Right cardiac atrium (tissue), 5 donors: Measurements from ENCODE around the gene CEACAM16. TPM values are rescaled to one million over a fixed set of nuclear protein-coding genes. Genes with fewer than 3 reads are reported as not detected.
"Not testable (repeated sequence)": the region's sequence is repeated elsewhere in the genome, so short reads cannot be mapped to it uniquely, and the experiment has no call there.

Experiments
- ATAC-seq, 2 donors: fragments of 200-7000 bp; cut with Tn5 transposase; one replicate each; pipeline versions ENCODE4 v1.8.0 to v1.9.1; 2020; ENCODE audit warnings: moderate library complexity in 2 of 2, mild to moderate bottlenecking in 1 of 2
- DNase-seq, 3 donors: peaks; one replicate each; pipeline ENCODE4 v3.0.0-alpha.2; 2020
- H3K27ac ChIP-seq: one replicate; pipeline ENCODE4 v1.5.1; 2013; ENCODE audit warnings: mild to moderate bottlenecking, low read length, control low read depth, moderate library complexity
- H3K27me3 ChIP-seq: one replicate; pipeline ENCODE4 v1.6.1; 2013; ENCODE audit not compliant: control insufficient read depth, insufficient read depth
- H3K4me1 ChIP-seq: one replicate; pipeline ENCODE4 v1.6.1; 2013; ENCODE audit warnings: low read length; ENCODE audit not compliant: control insufficient read depth, insufficient read depth
- H3K4me3 ChIP-seq: one replicate; pipeline ENCODE4 v1.5.1; 2013; ENCODE audit warnings: low read length, control low read depth
- H3K9me3 ChIP-seq: one replicate; pipeline ENCODE4 v1.6.1; 2013; ENCODE audit warnings: low read length; ENCODE audit not compliant: control insufficient read depth
- WGBS: extraction: QIAGEN DNeasy Blood & Tissue Kit; methylation state at CpG from one replicate; pipeline ENCODE4 v1.1.7; 2013; 5-methylcytosine and 5-hydroxymethylcytosine counted together
- intact Hi-C, 4 donors: fragments of 100-400 bp; cut with DNase I; formaldehyde crosslinking; loops; one replicate each; pipeline versions ENCODE4 v1.11.0 to v1.14.0; 2022 to 2023
- polyA plus RNA-seq: library from polyadenylated mRNA; stranded (reverse); fragments of 200-250 nt; gene quantifications from one replicate; pipeline ENCODE4 v1.2.3, GENCODE V29; 2013
- total RNA-seq, 4 donors: library from RNA; stranded (reverse); fragmentation: NEBNext Ultra II Directional; extraction: Animal tissue kit (Norgen Biotek cat#: 25700); gene quantifications; one replicate each; pipeline ENCODE4 v1.2.1, GENCODE V29; 2021
- donor health status: healthy with polysubstance abuse.
- donor health status: DM: no; HTN: yes; CAD: no.
- donor health status: DM: no; HTN: no; CAD: no.
- donor health status: DM: no; HTN: yes; CAD: no; lungs with severe emphysema.
- donor health status: DM: yes; HTN: yes; CAD: no.

The CEACAM16 gene
- total and polyA plus RNA-seq, 5 donors: not detected

DNA sequence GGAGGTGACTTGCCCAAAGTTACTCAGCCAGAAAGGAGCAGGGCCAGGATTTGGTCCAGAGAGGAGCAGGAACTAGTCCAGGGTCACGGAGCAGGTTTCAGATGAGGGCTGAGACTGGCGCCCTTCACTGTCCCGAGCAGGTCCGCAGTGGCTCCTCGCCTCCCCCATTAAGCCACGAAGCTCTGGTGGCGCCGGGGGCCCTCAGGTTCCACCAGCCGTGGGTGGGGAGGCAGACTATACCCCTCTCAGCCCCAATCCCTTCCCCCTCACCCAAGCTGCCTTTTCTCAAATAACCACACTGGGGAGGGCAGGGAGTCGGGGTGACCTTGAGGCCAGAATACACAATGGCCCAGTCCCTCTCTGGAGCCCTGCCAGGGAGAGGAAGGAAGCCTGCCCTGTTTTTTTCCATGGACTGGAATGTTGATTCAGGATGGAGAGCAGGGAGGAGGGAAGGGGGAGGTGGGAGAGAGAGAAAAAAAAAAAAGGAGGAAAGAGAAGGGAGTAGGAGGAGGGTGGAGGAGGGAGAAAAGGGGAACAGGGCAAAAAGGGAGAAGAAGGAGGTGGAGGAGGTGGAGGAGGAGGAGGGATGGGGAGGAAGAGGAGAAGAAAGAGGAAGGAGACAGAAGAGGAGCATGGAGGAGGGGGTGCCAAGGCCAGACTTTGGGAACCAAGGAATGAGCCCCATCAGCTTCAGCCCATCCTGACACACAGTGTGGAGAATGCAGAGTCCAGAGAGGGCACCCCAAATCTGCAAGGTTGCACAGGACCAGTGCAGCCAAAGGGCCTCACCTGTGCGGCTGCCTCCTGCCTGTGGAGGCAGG is 19.7 kb downstream of the CEACAM16 start:
- H3K27me3 ChIP-seq: no peaks in the 10 kb centered on the region
- intact Hi-C loops: no loop called here
- no peaks in the 10 kb centered on the region for H3K9me3 ChIP-seq
- WGBS: 23% methylated on average over 11 of the region's 11 CpGs
- DNase-seq (peak; percentile 89 to 94 (median 90)), ATAC-seq (peak; percentile 88 to 91)
- peak overlapping the region; percentile 0 for H3K4me3 ChIP-seq
- peak overlapping the region; percentile 61 for H3K27ac ChIP-seq
- H3K4me1 ChIP-seq: peaks cover 10% of the 10 kb centered on the region

DNA sequence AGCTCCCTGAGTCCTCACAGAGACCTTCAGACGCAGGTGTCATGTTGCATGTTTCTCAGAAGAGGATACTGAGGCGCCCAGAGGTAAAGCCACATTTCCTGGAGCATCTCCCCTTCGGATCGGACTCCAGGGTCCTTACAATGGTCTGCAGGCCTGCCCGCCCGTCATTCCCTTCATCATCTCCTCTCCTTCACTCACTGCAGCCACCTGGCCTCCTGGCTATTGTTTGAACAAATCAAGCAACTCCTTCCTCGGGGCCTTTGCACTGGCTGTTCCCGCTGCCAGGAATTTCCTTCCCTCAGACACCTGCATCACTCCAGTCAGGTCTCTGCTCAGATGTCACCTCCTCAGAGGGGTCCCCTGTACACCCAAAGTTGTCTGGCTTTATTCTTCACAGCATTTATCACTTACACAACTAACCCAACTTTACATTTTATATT is 20.3 kb downstream of the CEACAM16 start:
- Histone ChIP-seq H3K4me1 (peaks cover 14% of the 10 kb centered on the region), H3K27me3 (no peaks in the 10 kb centered on the region), H3K9me3 (no peaks in the 10 kb centered on the region), H3K27ac (no peak overlapping the region), H3K4me3 (no peak overlapping the region)
- WGBS: 82% methylated on average over 8 of the region's 8 CpGs
- ATAC-seq (no peak), DNase-seq (peak in 1 of 3 donors; percentile 42)
- intact Hi-C loops: no loop called here

DNA sequence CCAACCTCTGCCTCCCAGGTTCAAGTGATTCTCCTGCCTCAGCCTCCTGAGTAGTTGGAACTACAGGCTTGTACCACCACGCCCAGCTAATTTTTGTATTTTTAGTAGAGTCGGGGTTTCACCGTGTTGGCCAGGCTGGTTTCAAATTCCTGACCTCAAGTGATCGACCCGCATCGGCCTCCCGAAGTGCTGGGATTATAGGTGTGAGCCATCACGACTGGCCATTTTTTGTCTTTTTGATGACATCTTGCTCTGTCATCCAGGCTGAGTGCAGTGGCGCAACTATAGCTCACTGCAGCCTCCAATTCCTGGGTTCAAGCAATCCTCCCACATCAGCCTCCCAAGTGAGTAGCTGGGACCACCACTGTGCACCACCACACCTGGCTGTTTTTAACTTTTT is 21.4 kb downstream of the CEACAM16 start:
- H3K4me3 ChIP-seq, ATAC-seq, H3K27me3 ChIP-seq, H3K9me3 ChIP-seq, H3K27ac ChIP-seq: not testable (repeated sequence)
- 94% methylated on average over 9 of the region's 9 CpGs for WGBS
- peak in 1 of 3 donors; percentile 20 for DNase-seq
- H3K4me1 ChIP-seq: peaks cover 15% of the 10 kb centered on the region
- intact Hi-C loops: loop anchor here in 1 of 4 donors (5.0 kb wide), 1 partner anchor 52 kb away; no protein-coding TSS in a partner anchor

DNA sequence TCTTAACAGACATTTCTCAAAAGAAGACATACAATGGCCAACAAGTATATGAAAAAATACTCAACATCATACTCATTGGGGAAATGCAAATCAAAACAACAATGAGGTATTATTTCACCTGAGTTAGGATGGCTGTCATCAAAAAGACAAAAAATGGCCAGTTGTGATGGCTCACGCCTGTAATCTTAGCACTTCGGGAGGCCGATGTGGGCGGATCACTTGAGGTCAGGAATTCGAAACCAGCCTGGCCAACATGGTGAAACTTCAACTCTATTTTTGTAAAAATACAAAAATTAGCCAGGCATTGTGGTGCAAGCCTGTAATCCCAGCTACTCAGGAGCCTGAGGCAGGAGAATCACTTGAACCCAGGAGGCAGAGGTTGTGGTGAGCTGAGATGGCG is 22.0 kb downstream of the CEACAM16 start:
- 71% methylated on average over 6 of the region's 6 CpGs for WGBS
- no peak overlapping the region for H3K4me3 ChIP-seq
- H3K27me3 ChIP-seq: no peaks in the 10 kb centered on the region
- no peak overlapping the region for H3K27ac ChIP-seq
- no peak for ATAC-seq
- DNase-seq: peak in 1 of 3 donors; percentile 3
- intact Hi-C loops: loop anchor here in 1 of 4 donors (5.0 kb wide), 1 partner anchor 51 kb away; no protein-coding TSS in a partner anchor
- peaks cover 15% of the 10 kb centered on the region for H3K4me1 ChIP-seq
- no peaks in the 10 kb centered on the region for H3K9me3 ChIP-seq

DNA sequence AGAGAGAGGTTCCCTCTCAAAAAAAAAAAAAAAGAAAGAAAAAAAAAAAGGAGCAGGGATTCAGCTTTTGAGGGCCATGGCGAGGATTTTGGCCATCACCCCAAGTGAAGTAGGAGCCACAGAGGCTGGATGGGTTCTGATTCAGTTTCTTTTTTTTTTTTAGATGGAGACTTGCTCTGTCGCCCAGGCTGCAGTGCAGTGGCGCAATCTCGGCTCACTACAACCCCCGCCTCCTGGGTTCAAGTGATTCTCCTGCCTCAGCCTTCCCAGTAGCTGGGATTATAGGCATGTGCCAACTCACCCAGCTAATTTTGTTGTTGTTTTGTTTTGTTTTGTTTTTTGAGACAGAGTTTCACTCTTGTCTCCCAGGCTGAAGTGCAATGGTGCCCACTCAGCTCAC is 22.4 kb downstream of the CEACAM16 start:
- ATAC-seq, H3K4me3 ChIP-seq, H3K27me3 ChIP-seq, H3K27ac ChIP-seq, H3K9me3 ChIP-seq: not testable (repeated sequence)
- intact Hi-C loops: loop anchor here in 1 of 4 donors (5.0 kb wide), 1 partner anchor 51 kb away; no protein-coding TSS in a partner anchor
- peaks cover 15% of the 10 kb centered on the region for H3K4me1 ChIP-seq
- WGBS: 65% methylated on average over 5 of the region's 5 CpGs
- peak in 2 of 3 donors; percentile 61 to 73 for DNase-seq

DNA sequence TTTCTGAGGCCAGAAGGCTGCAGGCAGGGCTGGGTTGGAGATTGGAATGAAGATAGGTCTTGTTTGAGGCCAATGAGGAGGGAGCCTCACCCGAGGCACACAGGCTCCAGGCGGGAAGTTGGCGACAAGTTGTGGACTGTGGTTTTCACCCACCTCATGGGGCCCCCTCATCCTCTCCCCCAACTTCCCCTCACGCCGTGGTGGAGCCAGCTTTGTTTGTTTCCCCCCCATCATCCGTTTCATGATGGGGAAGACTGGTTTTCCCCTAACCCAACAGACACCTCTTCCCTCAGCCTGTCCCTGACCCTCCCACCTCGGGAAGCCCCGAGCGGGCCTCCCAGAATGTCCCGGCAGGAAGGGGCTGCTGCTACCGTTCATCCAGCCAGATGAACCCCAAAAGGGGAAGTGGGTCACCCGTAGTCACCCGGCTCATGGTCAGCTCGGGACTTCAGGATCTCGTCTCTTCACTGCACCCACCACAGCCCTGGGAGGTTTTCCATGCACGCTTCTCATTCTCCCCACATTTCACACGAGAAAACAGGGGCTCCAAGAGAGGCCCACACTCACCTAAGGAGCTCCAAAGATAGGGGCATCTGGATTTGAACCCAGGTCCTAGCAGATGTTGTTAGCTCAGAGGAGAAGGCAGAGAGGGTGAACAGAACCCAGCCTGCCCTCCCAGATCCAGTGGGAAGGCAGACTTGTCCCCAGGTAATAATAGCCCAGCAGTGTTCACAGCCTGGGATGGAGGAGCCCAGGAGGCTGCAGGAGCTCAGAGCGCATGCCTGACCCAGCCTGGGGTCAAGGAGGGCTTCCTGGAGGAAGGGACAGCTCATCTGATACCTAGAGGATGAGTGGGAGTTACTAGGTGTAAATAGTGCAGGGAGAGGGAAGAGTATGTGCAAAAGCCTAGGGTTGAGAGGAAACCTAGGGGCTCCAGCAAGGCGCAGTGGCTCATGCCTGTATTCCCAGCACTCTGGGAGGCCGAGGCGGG is 23.5 kb downstream of the CEACAM16 start:
- H3K4me3 ChIP-seq: no peak overlapping the region
- DNase-seq (peak in 1 of 3 donors; percentile 52), ATAC-seq (no peak)
- intact Hi-C loops: loop anchor here in 2 of 4 donors (1.0 to 5.0 kb wide), 2 partner anchors 48 to 50 kb away; no protein-coding TSS in a partner anchor
- H3K9me3 ChIP-seq: no peaks in the 10 kb centered on the region
- no peaks in the 10 kb centered on the region for H3K27me3 ChIP-seq
- WGBS: 45% methylated on average over 21 of the region's 21 CpGs
- H3K4me1 ChIP-seq: peaks cover 15% of the 10 kb centered on the region
- H3K27ac ChIP-seq: peak overlapping the region; percentile 38

DNA sequence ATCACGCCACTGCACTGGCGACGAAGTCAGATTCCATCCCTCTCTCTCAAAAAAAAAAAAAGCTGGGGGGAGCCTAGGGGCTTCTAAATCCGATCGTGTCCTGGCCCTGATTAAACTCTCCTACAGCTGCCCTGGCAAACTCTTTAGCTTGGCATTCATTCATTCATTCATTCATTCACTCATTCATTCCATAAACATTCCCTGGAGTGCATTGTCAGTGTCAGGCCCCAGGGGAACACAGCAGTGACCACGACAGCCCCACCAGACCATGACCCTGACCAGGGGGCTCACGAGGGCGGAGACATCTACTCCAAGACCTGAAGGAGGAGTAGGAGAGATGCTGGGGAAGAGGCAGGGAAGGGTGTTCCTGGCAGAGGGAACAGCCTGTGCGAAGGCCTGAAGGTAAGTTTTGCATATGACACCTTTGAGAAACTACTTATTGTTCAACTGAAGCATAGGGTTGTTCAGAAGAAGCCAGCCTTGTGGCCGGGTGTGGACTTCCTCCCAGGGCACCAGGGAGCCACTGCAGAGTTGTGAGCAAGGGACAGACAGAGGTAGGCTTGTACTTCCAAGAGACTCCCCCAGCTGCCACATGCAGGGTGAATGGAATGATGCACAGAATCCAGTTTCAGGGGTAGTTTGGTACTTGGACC is 24.5 kb downstream of the CEACAM16 start:
- peak; percentile 25 to 36 for ATAC-seq
- H3K27ac ChIP-seq: peak overlapping the region; percentile 61
- intact Hi-C loops: loop anchor here in 2 of 4 donors (1.0 to 5.0 kb wide), 2 partner anchors 47 to 49 kb away; no protein-coding TSS in a partner anchor
- no peaks in the 10 kb centered on the region for H3K27me3 ChIP-seq
- H3K4me1 ChIP-seq: peaks cover 15% of the 10 kb centered on the region
- no peak for DNase-seq
- 59% methylated on average over 10 of the region's 10 CpGs for WGBS
- no peak overlapping the region for H3K4me3 ChIP-seq
- no peaks in the 10 kb centered on the region for H3K9me3 ChIP-seq

DNA sequence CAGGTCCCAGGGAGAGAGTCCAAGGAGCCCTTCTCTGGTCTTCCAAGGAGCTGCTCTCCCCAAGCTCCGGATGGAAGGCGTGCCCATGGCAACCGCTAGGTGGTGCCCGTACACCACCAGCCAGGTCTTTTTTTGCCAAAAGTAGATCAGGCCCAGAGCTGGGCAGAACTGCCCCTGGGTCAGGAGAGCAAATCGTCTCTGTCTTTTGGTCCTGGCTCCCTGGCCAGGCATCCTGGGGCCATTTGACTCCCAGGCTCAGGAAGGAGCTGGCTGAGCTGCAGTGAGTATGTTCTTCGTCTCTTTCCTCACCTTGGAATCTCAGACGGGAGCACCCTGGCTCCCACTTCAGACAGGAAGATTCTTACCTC is 25.0 kb downstream of the CEACAM16 start:
- intact Hi-C loops: loop anchor here (1.0 to 5.0 kb wide), 4 partner anchors 46 to 121 kb away; no protein-coding TSS in a partner anchor
- Histone ChIP-seq H3K4me3 (no peak overlapping the region), H3K4me1 (peaks cover 13% of the 10 kb centered on the region), H3K9me3 (no peaks in the 10 kb centered on the region), H3K27me3 (no peaks in the 10 kb centered on the region), H3K27ac (peak overlapping the region; percentile 23)
- DNase-seq: peak; percentile 81 to 93 (median 92)
- 15% methylated on average over 7 of the region's 7 CpGs for WGBS
- peak; percentile 88 to 90 for ATAC-seq

DNA sequence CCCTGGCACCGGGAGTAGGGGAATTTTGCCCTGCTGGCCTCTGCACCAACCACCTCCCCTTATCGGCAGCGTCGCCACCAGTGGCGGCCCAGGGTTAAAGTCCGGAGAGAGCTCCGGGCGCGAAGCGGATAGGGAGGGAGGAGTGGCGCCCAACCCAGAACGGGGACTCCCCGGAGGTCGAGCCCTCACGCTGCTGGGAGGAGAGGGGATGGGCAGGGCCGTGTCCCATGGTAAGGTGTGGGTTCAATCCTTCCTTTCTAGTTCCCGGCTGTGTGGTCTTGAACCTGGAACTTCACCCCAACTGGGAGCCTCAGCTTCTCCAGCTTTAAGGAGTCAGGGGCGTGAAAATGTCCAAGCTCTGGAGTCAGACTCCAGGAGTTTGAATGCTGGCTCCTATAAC is 26.3 kb downstream of the CEACAM16 start:
- no peak overlapping the region for H3K27ac ChIP-seq
- WGBS: 14% methylated on average over 18 of the region's 18 CpGs
- intact Hi-C loops: loop anchor here in 3 of 4 donors (2.0 kb wide), 2 partner anchors 46 to 120 kb away; no protein-coding TSS in a partner anchor
- ATAC-seq (peak; percentile 66 to 68), DNase-seq (peak; percentile 43 to 69 (median 66))
- no peak overlapping the region for H3K4me3 ChIP-seq
- H3K4me1 ChIP-seq: peaks cover 10% of the 10 kb centered on the region
- H3K27me3 ChIP-seq: no peaks in the 10 kb centered on the region
- H3K9me3 ChIP-seq: no peaks in the 10 kb centered on the region

DNA sequence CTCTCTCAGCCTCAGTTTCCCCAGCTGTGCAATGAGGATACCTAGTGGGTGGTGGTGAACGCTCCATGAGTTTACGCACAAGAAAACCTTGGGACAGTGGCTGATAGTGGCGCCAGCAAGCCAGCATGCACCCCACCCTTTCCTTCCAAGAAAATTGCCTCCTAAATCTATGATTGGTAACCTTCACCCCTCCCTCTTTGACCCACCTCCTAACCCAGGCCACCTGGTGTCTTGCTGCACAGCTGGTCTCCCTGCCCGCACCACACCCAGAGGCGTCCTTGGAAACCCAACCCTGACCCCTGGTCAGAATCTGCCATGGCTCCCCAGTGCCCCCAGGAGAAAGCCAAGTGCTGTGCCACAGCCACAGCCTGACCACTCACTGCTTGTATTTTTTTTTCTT is 26.7 kb downstream of the CEACAM16 start:
- Histone ChIP-seq H3K27ac (no peak overlapping the region), H3K4me3 (no peak overlapping the region), H3K4me1 (peaks cover 7% of the 10 kb centered on the region), H3K27me3 (no peaks in the 10 kb centered on the region), H3K9me3 (no peaks in the 10 kb centered on the region)
- peak; percentile 14 to 25 for ATAC-seq
- peak in 2 of 3 donors; percentile 44 to 55 for DNase-seq
- intact Hi-C loops: loop anchor here in 3 of 4 donors (2.0 kb wide), 2 partner anchors 45 to 119 kb away; no protein-coding TSS in a partner anchor
- WGBS: 80% methylated on average over 5 of the region's 5 CpGs
